Left colon (tissue), 2 donors: Measurements from ENCODE around the gene HMG20B. TPM values are rescaled to one million over a fixed set of nuclear protein-coding genes. Genes with fewer than 3 reads are reported as not detected.

Experiments used
- ATAC-seq: fragments of 200-7000 bp; cut with Tn5 transposase; one replicate; pipeline ENCODE4 v1.9.1; 2020; ENCODE audit warnings: mild to moderate bottlenecking, moderate library complexity
- DNase-seq, 2 donors: peaks; one replicate each; pipeline ENCODE4 v3.0.0-alpha.2; 2020
- intact Hi-C, 2 donors: fragments of 100-400 bp; cut with DNase I in 1 of 2; cut with micrococcal nuclease in 1 of 2; formaldehyde crosslinking; loops; one replicate each; pipeline versions ENCODE4 v1.11.2 to v1.14.0; 2022; cut with DNase I, micrococcal nuclease
- total RNA-seq, 2 donors: library from RNA; stranded (reverse); fragmentation: NEBNext Ultra II Directional; extraction: Animal tissue kit (Norgen Biotek cat#: 25700); gene quantifications; one replicate each; pipeline ENCODE4 v1.2.1, GENCODE V29; 2021
- donor health status: DM: no; HTN: no; CAD: no.
- donor health status: DM: yes; HTN: yes; CAD: no.

Gene HMG20B
- total RNA-seq, 2 donors from 2014 or later = 85.6 to 88.2 TPM

DNA sequence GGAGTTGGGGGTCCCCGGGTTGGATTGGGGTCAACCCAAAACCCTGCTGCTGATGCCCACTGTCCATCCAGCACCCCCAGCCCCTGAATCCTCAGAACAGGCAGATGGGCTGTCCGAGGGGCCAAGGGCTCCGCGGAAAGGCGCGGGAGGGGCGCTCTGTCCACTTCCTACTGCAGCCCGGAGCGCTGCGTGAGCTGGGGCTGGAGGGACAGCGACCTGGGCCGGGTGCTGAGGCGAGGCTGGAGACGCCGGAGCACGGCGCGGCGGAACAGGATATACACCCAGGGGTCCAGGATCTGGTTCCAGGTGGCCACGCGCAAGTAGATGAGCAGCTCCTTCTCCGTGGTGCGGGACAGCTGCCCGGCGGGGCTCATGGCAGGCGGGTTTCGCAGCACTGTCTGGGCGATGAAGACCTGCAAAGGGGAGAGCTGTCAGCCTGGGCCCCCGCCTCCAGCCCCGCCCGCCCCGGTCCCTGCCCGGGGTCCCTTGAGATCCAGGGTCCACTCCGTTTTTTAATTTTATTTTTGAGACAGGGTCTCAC is 22.8 kb downstream of the HMG20B start:
- ATAC-seq = no peak
- intact Hi-C loops = no loop called here
- DNase-seq = no peak

DNA sequence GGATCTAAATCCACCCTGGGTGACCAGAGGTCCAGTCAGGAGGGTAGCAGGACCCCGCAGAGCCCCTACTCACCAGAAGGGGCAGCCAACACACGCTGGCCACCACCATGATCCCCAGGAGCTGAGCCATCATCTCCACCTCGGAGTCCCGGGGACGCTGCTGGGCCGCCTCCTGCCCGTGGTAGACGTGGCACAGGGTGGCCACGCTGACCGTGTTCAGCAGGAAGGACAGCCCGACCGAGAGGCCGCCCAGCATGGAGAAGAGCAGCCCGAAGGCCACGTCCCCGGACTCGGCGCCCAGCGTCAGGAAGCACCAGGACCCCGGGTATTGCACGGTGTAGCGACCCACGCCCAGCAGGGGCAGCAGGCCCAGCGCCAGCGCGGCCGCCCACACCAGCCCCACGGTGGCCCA is 27.0 kb downstream of the HMG20B start:
- intact Hi-C loops = no loop called here
- ATAC-seq = no peak

DNA sequence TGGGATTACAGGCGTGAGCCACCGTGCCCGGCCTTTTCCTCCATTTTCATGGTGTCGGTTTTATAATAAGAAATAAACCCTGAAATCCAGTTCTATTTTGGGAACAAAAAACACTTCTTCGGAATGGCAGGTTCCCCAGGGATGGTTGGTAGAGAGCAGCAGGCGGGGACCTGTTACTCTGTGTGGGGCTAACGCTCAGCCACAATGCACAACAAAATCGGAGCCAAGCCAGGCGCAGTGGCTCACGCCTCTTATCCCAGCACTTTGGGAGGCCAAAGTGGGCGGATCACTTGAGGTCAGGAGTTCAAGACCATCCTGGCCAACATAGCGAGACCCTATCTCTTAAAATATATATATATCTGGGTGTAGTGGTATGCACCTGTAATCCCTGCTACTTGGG is 28.3 kb downstream of the HMG20B start:
- DNase-seq (no peak), ATAC-seq (no peak)
- intact Hi-C loops = no loop called here

More for the DNA sequence above, 27.0 kb downstream of the HMG20B start:
- no peak for DNase-seq

GRCh38 chr19:3603121-3603811 is 30.5 kb downstream of the HMG20B start:
- ATAC-seq (no peak), DNase-seq (no peak)
- intact Hi-C loops = no loop called here

GRCh38 chr19:3604227-3604986 is 31.7 kb downstream of the HMG20B start:
- no peak for ATAC-seq
- intact Hi-C loops = no loop called here

GRCh38 chr19:3604987-3605343 is 32.2 kb downstream of the HMG20B start:
- no peak for DNase-seq
- ATAC-seq = no peak
- intact Hi-C loops = no loop called here

More at GRCh38 chr19:3604227-3604986, 31.7 kb downstream of the HMG20B start:
- no peak for DNase-seq

GRCh38 chr19:3605361-3605760 is 32.6 kb downstream of the HMG20B start:
- intact Hi-C loops = no loop called here
- no peak for DNase-seq
- no peak for ATAC-seq

DNA sequence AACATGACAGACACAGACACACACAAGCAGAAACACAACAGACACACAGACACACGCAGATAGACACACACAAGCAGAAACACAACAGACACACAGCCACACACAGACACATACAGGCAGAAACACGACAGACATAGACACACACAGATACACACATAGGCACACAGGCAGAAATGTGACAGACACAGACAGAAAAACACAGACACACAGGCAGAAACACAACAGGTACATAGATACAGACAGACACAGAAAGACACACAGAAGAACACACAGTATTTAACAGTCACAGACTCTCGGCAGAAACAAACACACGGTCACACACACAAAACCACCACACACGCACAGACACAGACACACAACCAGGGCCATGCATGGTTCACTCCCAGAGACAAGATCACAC is 33.0 kb downstream of the HMG20B start:
- intact Hi-C loops = no loop called here
- ATAC-seq (peak; percentile 24), DNase-seq (no peak)

DNA sequence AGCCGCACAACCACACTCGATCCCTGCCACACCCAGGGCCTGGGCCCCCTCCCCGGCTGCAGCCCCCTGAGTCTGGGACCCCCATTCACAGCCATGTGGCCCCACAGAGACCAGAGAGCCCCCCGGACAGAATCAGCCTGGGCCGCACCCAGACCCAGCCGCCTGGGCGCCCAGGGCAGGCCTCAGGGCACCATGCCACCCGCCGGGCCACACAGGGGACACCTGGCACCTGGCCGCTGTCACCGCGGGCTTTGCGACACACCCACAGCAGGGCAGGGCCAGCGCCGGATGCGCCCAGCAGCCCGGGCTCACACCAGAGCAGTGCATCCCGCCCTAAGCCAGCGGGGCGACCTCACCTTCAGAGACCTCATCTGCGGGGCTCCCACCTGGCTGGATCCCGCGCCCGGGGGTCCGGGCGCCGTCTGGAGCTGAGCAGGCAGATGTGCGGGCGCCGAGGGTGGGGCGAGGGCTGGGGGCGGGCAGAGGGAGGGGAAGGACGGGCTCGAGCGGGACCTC is 33.5 kb downstream of the HMG20B start:
- ATAC-seq (peak; percentile 96), DNase-seq (peak; percentile 71 to 83)
- intact Hi-C loops = no loop called here

DNA sequence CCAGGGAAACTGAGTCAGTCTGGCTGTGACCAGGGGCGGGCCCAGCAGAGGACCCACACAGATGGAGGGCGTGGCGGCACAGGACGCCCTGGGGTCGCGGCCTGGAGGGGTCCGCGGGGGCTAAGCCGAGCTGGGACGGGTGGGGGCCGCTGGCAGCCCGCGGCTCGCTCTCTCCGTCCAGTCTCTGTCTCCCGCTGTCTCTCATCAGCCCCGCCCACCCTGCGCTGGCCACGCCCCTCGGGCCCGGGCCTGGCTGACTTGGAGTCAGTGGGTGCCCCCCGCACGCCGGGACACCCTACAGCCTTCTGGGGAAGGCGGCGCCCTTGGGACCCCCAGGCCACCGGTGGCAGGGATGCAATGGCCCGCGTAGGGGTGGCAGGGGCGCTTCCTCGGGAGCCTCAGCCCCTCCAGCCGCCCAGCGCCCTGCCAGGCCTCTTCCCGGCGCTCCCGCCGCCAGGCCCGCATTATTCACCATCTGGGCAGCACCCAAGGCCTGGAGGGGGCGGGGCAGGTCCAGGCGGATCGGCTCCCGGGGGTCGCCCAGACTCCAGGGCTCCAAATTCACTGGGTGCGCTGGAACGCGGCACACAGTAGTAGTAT is 34.0 kb downstream of the HMG20B start, which contains the start of gene TBXA2R:
Gene TBXA2R, minus strand, starts transcription at position 186 of the 600 bp plus-strand sequence. CDS start 6,241 bp downstream, outside the sequence.
- peak; percentile 59 to 75 for DNase-seq
- ATAC-seq = peak; percentile 48
- intact Hi-C loops = no loop called here

- DNase-seq (no peak), ATAC-seq (peak; percentile 10)
These were observed 34.7 kb downstream of the HMG20B start for GRCh38 chr19:3607303-3608078.

DNA sequence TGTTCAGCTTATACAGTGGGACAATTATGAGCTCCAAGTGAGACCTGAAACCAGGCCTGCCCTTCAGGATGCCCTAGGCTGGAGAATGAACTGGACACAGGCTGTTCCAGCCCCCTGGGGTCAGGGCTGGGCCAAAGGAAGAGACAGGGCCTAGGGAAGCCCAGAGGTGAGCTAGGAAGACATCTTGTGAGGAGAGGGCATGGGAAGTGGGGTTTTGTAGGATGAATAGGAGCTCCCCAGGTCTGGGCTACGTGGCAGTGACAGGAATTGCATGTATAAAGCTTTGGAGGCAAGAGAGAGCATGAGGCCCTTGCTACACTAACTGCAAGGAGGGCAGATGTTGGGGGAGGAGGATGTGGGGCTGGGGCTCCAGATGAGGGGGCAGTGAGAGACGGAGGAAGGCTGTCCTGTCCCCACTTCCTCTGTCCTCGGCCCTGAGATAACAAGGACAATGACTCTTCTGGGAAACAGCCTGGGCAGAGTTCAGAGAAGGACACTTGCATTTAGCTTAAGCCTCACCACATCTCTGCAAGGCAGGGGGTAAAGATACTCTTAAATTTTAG is 35.4 kb downstream of the HMG20B start:
- DNase-seq (no peak), ATAC-seq (no peak)
- intact Hi-C loops = no loop called here

More at GRCh38 chr19:3607303-3608078, 34.7 kb downstream of the HMG20B start:
- intact Hi-C loops = no loop called here

DNA sequence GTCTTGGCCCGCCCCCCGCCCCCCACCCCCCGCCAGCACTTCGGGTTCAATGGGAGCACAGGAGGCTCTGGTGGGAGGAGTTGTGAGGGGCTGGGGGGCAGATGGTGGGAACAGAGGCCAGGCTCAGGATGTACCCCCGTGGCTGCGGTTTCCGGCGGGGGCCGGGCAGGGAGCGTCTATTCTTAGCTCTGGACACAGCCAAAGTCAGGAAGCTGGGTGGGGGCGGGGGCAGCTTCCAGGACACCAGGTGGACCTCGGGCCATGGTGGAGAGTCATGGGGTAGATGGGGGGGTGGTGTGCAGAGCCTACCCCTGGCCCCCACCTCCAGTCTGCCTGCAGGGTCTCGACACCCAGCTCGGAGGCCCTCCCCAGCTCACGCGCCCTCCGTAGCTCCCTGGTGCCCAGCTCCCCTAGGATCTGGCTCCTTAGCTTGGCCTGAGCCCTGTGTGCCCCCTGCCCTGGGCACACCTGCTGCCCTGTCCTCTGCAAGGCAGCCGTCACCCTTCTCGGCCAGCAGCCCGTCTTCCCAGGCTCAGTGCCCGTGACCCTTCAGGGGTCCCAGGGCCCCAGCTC is 36.1 kb downstream of the HMG20B start:
- DNase-seq (no peak), ATAC-seq (no peak)
- intact Hi-C loops = no loop called here

- ATAC-seq (no peak), DNase-seq (no peak)
- intact Hi-C loops = no loop called here
These were observed 37.3 kb downstream of the HMG20B start for GRCh38 chr19:3609779-3610719.

DNA sequence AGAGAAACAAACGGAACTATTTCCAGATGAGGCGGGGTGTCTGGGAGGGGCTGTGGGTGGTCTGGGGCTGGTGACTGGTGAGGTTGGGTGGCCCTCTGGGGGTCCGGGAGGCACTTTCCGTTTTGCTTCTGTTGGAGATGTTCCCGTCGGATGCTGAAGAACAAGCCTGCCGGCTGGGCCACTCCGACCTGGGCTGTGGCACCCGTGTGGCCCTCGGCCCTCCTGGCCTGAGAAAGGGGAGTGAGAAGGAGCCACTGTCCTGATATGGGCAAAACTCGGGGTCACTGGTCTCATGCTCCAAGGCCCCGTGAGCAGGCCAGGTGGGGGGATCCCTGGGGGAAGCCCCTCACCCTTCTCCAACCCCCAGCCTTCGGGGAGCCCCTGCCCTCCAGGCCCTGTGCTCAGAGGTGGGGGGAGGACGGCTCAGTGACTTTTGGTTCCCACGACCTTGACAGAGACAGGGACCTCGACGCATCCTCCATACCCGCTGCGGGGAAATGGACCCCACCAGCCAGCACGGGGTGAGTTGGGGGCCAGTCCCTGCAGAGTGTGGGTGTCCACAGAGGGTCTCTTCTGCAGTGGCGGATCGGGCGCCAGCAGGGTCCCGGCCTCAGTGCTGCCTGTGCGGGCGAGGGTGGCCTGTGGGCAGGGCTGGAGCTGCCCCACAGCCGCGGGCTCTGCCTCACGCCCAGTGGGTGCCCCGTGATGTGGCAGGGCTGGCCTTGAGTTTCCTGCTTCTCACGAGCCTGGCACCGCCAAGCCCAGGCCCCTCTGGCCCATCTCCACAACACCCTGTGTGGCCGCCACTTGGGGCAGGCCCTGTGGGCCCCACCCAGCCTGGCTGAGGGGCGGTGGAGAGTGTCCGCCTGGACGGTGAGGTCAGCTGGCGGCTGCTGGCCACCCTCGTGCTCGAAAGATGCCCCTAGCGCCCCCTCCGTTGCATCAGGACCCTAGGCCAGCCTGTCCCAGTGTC is 38.3 kb downstream of the HMG20B start:
- DNase-seq = no peak

GRCh38 chr19:3611841-3612240 is 39.1 kb downstream of the HMG20B start:
- ATAC-seq = no peak
- intact Hi-C loops = no loop called here
- DNase-seq = no peak

More for the DNA sequence above, 38.3 kb downstream of the HMG20B start:
- intact Hi-C loops = no loop called here
- ATAC-seq = no peak
